Activated naive CD4-positive, alpha-beta T cell treated with anti-CD3 and anti-CD28 coated beads, Interleukin-2, amount 10 ng/mL, durations not matched to agents 7 days and 5 days (primary cell): ENCODE results near the gene AOC3.
"Not testable (repeated sequence)": the region's sequence is repeated elsewhere in the genome, so short reads cannot be mapped to it uniquely, and the experiment has no call there.

Experiments
- CTCF ChIA-PET: fragments of 350-600 bp; sonication (Branson Sonifier 250); formaldehyde crosslinking; loops from one replicate; lab custom pipeline; 2021; ENCODE audit warnings: antibody characterized with exemption; lab: Charles Lee
- DNase-seq: peaks from one replicate; pipeline ENCODE4 v3.0.0-alpha.2; 2020
- H3K27ac Mint-ChIP-seq: one replicate; pipeline ENCODE4 v1.8.0; 2021; ENCODE audit warnings: mild to moderate bottlenecking, moderate library complexity, mixed read lengths
- H3K27me3 Mint-ChIP-seq: one replicate; pipeline ENCODE4 v1.8.0; 2021; ENCODE audit warnings: mild to moderate bottlenecking, mixed read lengths
- H3K36me3 Mint-ChIP-seq: one replicate; pipeline ENCODE4 v1.8.0; 2021; ENCODE audit warnings: mixed read lengths
- H3K4me1 Mint-ChIP-seq: one replicate; pipeline ENCODE4 v1.8.0; 2021; ENCODE audit warnings: mixed read lengths
- H3K4me3 Mint-ChIP-seq: one replicate; pipeline ENCODE4 v1.8.0; 2021; ENCODE audit warnings: mild to moderate bottlenecking, moderate library complexity, mixed read lengths
- H3K9me3 Mint-ChIP-seq: one replicate; pipeline ENCODE4 v1.8.0; 2021; ENCODE audit warnings: mixed read lengths

Gene AOC3

GRCh38 chr17:42882166-42882565, 31.2 kb downstream of the AOC3 start:
- H3K4me1 Mint-ChIP-seq, result no peaks in the 10 kb centered on the region
- CTCF ChIA-PET, result no interaction called here
- no peaks in the 10 kb centered on the region for H3K36me3 Mint-ChIP-seq

GRCh38 chr17:42883802-42884558, 33.0 kb downstream of the AOC3 start:
- Mint-ChIP-seq H3K9me3 (no peaks in the 10 kb centered on the region), H3K4me3 (no peak overlapping the region), H3K27me3 (peaks cover 32% of the 10 kb centered on the region), H3K27ac (no peak overlapping the region), H3K4me1 (no peaks in the 10 kb centered on the region), H3K36me3 (no peaks in the 10 kb centered on the region)
- CTCF ChIA-PET, result no interaction called here
- DNase-seq, result no peak

More at GRCh38 chr17:42882166-42882565, 31.2 kb downstream of the AOC3 start:
- Mint-ChIP-seq H3K27ac (no peak overlapping the region), H3K9me3 (no peaks in the 10 kb centered on the region), H3K4me3 (no peak overlapping the region), H3K27me3 (peaks cover 43% of the 10 kb centered on the region)
- DNase-seq, result no peak

GRCh38 chr17:42885806-42886205, 34.8 kb downstream of the AOC3 start:
- H3K4me3 Mint-ChIP-seq, CTCF ChIA-PET, H3K4me1 Mint-ChIP-seq, H3K27ac Mint-ChIP-seq, H3K9me3 Mint-ChIP-seq, DNase-seq, H3K36me3 Mint-ChIP-seq: not testable (repeated sequence)
- peaks cover 24% of the 10 kb centered on the region for H3K27me3 Mint-ChIP-seq

GRCh38 chr17:42886283-42887176, 35.5 kb downstream of the AOC3 start:
- Mint-ChIP-seq H3K9me3 (no peaks in the 10 kb centered on the region), H3K27me3 (peaks cover 24% of the 10 kb centered on the region), H3K36me3 (no peaks in the 10 kb centered on the region), H3K4me1 (no peaks in the 10 kb centered on the region), H3K4me3 (no peak overlapping the region), H3K27ac (no peak overlapping the region)
- CTCF ChIA-PET, result no interaction called here
- DNase-seq, result no peak

GRCh38 chr17:42889809-42890208, 38.8 kb downstream of the AOC3 start:
- DNase-seq, result no peak
- Mint-ChIP-seq H3K4me3 (no peak overlapping the region), H3K4me1 (no peaks in the 10 kb centered on the region), H3K27ac (no peak overlapping the region), H3K27me3 (peaks cover 41% of the 10 kb centered on the region), H3K36me3 (no peaks in the 10 kb centered on the region), H3K9me3 (no peaks in the 10 kb centered on the region)
- CTCF ChIA-PET, result no interaction called here

- no peak for DNase-seq
- Mint-ChIP-seq H3K4me3 (no peak overlapping the region), H3K9me3 (no peaks in the 10 kb centered on the region), H3K4me1 (no peaks in the 10 kb centered on the region), H3K36me3 (no peaks in the 10 kb centered on the region), H3K27ac (no peak overlapping the region), H3K27me3 (peaks cover 33% of the 10 kb centered on the region)
- CTCF ChIA-PET, result no interaction called here
Observed at GRCh38 chr17:42891539-42892152, 40.6 kb downstream of the AOC3 start.

GRCh38 chr17:42893359-42893758, 42.4 kb downstream of the AOC3 start:
- CTCF ChIA-PET, result no interaction called here
- H3K27me3 Mint-ChIP-seq, result peaks cover 37% of the 10 kb centered on the region
- no peaks in the 10 kb centered on the region for H3K4me1 Mint-ChIP-seq
- no peak for DNase-seq
- no peak overlapping the region for H3K27ac Mint-ChIP-seq
- no peaks in the 10 kb centered on the region for H3K36me3 Mint-ChIP-seq
- H3K9me3 Mint-ChIP-seq, result no peaks in the 10 kb centered on the region
- no peak overlapping the region for H3K4me3 Mint-ChIP-seq

- H3K4me3 Mint-ChIP-seq, result no peak overlapping the region
- CTCF ChIA-PET, result no interaction called here
Observed at GRCh38 chr17:42894283-42895184, 43.5 kb downstream of the AOC3 start.

GRCh38 chr17:42895185-42895555, 44.2 kb downstream of the AOC3 start:
- no peak for DNase-seq
- H3K4me1 Mint-ChIP-seq, result no peaks in the 10 kb centered on the region
- no peak overlapping the region for H3K27ac Mint-ChIP-seq
- peaks cover 38% of the 10 kb centered on the region for H3K27me3 Mint-ChIP-seq
- no peaks in the 10 kb centered on the region for H3K36me3 Mint-ChIP-seq
- no peaks in the 10 kb centered on the region for H3K9me3 Mint-ChIP-seq
- CTCF ChIA-PET, result no interaction called here
- no peak overlapping the region for H3K4me3 Mint-ChIP-seq

More at GRCh38 chr17:42894283-42895184, 43.5 kb downstream of the AOC3 start:
- Mint-ChIP-seq H3K27ac (no peak overlapping the region), H3K4me1 (no peaks in the 10 kb centered on the region), H3K27me3 (peaks cover 38% of the 10 kb centered on the region), H3K36me3 (no peaks in the 10 kb centered on the region), H3K9me3 (no peaks in the 10 kb centered on the region)
- no peak for DNase-seq

GRCh38 chr17:42898147-42898811, 47.3 kb downstream of the AOC3 start:
- no peaks in the 10 kb centered on the region for H3K9me3 Mint-ChIP-seq
- H3K4me1 Mint-ChIP-seq, result no peaks in the 10 kb centered on the region
- H3K4me3 Mint-ChIP-seq, result no peak overlapping the region
- no peaks in the 10 kb centered on the region for H3K36me3 Mint-ChIP-seq
- DNase-seq, result no peak
- H3K27me3 Mint-ChIP-seq, result peaks cover 28% of the 10 kb centered on the region
- CTCF ChIA-PET, result no interaction called here
- no peak overlapping the region for H3K27ac Mint-ChIP-seq

- H3K4me3 Mint-ChIP-seq, H3K27ac Mint-ChIP-seq, DNase-seq, H3K4me1 Mint-ChIP-seq, H3K9me3 Mint-ChIP-seq, H3K36me3 Mint-ChIP-seq, CTCF ChIA-PET: not testable (repeated sequence)
- H3K27me3 Mint-ChIP-seq, result peaks cover 16% of the 10 kb centered on the region
Observed at GRCh38 chr17:42899981-42900380, 49.0 kb downstream of the AOC3 start.

- Mint-ChIP-seq H3K27ac (no peak within 1 kb of the TSS), H3K4me1 (no peaks in the 10 kb centered on the region), H3K4me3 (no peak within 1 kb of the TSS), H3K9me3 (no peaks in the 10 kb centered on the region), H3K27me3 (peaks cover 16% of the 10 kb centered on the region), H3K36me3 (no peaks in the 10 kb centered on the region)
- DNase-seq, result no peak
- CTCF ChIA-PET, result no interaction called here
Observed at GRCh38 chr17:42900460-42901331, 49.7 kb downstream of the AOC3 start, which contains the start of gene G6PC1. G6PC1 (plus strand) TSS chr17:42900799; CDS start chr17:42900877, 78 bp downstream.
